Fibroblast of skin of left quadriceps (primary cell): ENCODE data around the gene PIP5K1B.

Source experiments
- DNase-seq, 2 experiments: peaks; one replicate each; pipeline ENCODE4 v3.0.0-alpha.2; 2013; ENCODE audit warnings: low read depth in 2 of 2

Gene PIP5K1B

GRCh38 chr9:68707801-68708488 is 2.9 kb downstream of the PIP5K1B start:
- DNase-seq: no peak

GRCh38 chr9:68708513-68708912 is 3.5 kb downstream of the PIP5K1B start:
- DNase-seq: no peak

- no peak for DNase-seq
These were observed 4.5 kb downstream of the PIP5K1B start for GRCh38 chr9:68709291-68710110.

DNA sequence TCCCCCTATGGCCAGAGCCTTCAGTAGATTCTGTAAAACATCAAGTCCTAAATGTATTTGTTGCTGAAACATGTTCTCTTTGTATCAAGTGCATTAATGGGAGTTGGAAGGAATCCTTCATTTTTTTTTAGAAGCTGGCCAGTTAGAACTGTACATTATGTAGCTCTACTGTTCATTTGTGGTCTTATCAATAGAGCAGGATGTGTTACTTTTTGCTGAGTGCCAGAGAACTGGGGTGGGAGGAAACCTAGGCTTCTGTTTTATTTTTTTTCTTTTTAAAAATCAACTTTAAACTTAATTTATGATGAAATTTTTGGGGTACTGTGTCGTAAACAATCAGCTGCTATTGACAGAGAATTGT is 5.1 kb downstream of the PIP5K1B start:
- no peak for DNase-seq

DNA sequence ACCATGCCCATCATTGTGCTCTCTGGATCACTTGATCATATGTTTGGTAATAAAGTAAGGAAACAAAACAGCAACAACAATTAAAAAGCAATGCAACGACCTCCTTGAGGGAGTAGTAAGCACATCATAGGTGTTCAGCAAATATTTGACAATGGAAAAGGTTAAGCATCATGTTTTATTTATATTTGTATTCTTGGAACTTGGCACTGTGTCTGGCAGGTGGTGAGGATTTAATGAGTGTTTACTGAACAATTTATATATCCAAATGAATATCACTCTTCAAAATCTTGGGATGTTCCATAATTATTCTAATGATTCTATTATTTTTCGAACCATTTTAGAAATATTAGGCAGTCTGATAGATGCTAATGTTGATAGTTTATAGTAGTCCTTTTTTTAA is 6.2 kb downstream of the PIP5K1B start:
- DNase-seq: no peak

- DNase-seq: no peak
These were observed 6.9 kb downstream of the PIP5K1B start for GRCh38 chr9:68711932-68712331.

- no peak for DNase-seq
These were observed 9.6 kb downstream of the PIP5K1B start for GRCh38 chr9:68714416-68715180.

DNA sequence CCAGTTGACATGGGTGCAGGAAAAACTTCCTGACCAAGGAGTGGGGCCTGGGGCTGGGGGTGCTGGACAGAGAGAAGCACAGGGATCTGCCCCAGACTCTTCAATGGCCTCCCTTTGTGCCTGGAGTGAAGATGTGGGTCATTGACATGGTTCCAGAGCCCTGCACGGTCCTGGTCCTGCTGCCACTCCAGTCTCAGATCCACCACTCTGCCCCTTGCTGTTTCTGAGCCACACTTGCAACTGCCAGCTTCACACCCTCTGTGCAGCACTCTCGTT is 10.1 kb downstream of the PIP5K1B start:
- DNase-seq: no peak

GRCh38 chr9:68717552-68718443 is 12.8 kb downstream of the PIP5K1B start:
- DNase-seq: no peak

DNA sequence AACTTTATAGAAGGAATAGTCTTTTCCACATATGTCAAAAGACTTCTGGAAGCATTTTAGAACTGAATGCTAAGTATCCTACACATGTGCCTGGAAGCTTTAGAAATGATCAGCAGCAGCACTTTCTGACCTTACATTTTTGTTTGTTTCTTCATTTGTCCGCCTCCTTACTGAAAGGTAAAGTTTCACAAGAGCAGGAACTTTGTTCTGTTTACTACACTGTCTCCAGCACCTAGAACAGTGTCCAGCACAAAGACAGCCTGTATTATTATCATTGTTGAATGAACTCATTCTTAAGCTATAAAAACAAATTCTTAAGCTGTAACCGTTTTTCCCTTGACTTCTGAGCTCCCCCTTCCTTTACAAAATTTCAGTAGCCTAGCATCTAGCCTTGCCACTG is 14.8 kb downstream of the PIP5K1B start:
- no peak for DNase-seq

DNA sequence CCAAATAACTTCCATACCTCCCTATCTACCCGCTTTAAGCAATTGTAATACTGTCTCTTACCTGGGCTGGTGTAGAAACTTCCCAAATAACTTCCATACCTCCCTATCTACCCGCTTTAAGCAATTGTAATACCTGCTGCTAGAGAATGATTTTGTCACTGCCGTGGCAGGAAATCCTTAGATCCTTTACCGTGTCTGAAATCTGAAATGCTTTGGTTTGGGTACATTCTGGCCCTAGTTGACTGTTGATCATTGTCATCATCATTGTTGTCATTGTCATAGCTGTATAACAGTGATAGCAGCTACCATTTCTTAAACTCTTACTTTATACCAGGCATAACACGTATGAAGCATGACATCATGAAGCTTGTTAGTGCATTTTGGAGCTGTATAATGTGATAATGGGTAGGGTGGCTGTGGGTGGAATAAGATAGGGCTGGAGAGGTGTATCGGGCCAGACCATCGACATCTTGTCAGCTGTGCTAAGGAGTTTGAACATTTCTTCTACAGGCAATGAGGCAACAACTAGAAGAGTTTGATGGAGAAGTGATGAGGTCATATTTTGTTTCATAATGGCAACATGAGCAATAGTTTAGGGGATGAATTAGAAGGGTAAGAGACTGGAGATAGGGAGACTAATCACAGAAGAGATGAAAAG is 15.7 kb downstream of the PIP5K1B start:
- no peak for DNase-seq

DNA sequence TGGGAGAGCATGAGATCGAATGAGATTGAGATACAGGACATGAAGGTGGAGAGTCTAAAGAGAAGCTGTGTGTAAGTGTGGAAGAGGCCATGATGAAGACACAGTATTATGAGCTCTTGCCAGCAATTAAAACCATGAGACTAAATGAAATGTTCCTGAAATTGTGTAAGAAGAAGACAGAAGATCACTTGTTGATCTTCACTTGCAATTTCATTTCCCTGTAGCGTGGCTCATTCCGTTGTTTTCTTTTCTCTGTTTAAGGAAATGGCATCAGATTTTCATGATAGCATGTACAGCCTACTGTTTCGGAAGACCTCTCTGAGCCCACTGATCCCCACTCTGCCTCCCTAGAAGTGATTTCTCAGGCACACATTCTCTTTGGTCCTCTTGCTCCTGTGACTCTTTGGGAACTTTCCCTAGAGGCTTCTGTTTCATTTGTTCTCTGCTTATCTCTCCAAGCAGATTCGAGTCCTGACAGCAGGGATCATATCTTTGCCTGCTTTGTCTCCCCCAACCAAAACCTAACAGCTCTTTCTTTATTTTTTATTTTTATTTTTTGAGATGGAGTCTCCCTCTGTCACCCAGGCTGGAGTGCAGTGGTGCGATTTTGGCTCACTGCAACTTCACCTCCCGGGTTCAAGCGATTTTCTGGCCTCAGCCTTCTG is 16.8 kb downstream of the PIP5K1B start:
- no peak for DNase-seq

DNA sequence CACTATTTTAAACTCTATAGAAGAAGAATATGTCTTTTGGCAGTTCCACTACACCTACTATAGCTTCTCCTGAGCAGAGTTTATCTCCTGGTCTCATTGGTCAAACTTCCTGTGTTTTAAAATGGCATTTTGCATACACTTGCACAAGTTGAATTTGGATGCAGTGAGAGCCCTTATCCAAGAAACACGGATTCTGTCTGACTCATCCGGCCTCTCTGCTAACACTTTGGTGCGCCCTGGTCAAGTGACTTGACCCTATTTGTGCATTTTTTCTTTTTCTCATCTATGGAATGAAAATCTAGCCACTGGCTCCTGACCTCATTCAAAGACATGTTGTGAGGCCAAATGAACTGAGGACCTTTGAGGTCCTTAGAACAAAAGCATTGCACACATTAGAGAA is 20.0 kb downstream of the PIP5K1B start:
- no peak for DNase-seq

GRCh38 chr9:68726489-68726888 is 21.4 kb downstream of the PIP5K1B start:
- DNase-seq: no peak

DNA sequence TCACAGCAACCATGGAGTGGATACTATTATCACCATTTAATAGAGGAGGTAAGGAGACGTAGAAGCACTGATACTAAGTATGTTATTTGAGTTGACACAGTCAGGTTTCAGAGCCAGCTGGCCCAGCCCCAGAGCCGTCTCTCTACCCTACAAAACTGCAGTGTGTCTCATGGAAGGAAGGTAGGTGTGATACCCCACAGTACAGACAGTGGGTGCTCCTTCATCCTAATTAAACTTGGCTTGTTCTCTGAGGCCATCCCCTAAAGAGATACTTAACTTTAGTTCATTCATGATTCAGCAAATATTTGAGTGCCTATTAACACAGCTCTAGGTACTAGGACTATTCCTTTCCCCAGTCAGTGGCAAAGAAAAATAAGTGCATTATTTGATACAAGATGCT is 22.6 kb downstream of the PIP5K1B start:
- no peak for DNase-seq

- no peak for DNase-seq
These were observed 23.7 kb downstream of the PIP5K1B start for GRCh38 chr9:68728731-68729130.

- DNase-seq: no peak
These were observed 25.7 kb downstream of the PIP5K1B start for GRCh38 chr9:68730570-68731235.

GRCh38 chr9:68731857-68732256 is 26.8 kb downstream of the PIP5K1B start:
- no peak for DNase-seq

GRCh38 chr9:68732405-68733020 is 27.5 kb downstream of the PIP5K1B start:
- DNase-seq: no peak

GRCh38 chr9:68733021-68733405 is 28.0 kb downstream of the PIP5K1B start:
- DNase-seq: no peak
